ENCODE results near the gene HLA-DQA1.
"Not testable (repeated sequence)": the region's sequence is repeated elsewhere in the genome, so short reads cannot be mapped to it uniquely, and the experiment has no call there.

Gene HLA-DQA1

DNA sequence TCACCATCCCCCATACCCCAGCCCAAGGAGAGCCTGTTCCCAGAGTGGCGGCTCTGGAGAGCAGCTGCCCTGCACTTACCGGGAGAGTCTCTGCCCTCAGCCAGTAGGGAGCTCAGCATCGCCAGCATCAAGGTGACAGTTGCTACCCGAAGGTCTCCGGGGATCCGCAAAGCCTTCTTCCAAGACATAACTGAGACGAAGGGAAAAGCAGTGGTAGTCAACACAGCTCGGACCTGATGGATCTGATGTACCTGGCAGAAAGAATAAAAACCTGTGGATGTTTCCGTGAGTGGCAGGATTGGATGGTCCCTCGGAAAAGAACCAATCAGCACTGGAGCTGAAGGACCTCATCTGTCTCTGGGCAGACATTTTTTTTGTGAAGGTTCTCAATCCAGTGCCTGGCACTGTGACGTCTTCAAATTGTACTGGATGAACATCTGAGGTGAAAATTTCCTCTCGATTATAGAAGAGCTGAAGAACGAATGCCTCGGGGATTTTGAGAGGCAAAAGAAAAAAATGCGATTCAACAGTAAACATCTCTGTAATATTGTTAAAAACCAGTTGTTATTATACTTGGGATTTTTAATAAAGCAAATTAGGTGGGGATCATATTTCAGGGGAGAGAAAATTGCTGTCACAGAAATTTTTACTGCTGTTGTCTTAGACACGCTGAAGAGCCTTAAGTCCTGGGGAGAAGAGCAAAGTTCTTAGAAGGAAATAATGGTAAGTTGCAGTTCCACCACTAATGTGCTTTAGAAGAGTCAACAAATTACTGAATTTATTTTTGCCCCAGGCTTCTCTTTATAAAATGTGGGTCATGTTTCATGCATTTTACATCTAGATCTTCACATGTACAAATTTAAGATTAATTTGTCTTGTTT lies 29.5 kb downstream of the HLA-DQA1 start, which contains the start of gene HLA-DQB1:
HLA-DQB1 (minus strand) TSS at position 238 of the 881 bp plus-strand sequence; CDS start at position 188, 50 bp downstream.
- TF ChIP-seq, protein P1, sequence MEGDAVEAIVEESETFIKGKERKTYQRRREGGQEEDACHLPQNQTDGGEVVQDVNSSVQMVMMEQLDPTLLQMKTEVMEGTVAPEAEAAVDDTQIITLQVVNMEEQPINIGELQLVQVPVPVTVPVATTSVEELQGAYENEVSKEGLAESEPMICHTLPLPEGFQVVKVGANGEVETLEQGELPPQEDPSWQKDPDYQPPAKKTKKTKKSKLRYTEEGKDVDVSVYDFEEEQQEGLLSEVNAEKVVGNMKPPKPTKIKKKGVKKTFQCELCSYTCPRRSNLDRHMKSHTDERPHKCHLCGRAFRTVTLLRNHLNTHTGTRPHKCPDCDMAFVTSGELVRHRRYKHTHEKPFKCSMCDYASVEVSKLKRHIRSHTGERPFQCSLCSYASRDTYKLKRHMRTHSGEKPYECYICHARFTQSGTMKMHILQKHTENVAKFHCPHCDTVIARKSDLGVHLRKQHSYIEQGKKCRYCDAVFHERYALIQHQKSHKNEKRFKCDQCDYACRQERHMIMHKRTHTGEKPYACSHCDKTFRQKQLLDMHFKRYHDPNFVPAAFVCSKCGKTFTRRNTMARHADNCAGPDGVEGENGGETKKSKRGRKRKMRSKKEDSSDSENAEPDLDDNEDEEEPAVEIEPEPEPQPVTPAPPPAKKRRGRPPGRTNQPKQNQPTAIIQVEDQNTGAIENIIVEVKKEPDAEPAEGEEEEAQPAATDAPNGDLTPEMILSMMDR (IDR thresholded peaks at IDR 0.05; ENCODE audit: insufficient read depth, low read depth, low read length, missing control alignments) = no peak
- peak; percentile 70 for DNase-seq (ENCODE audit: low read depth)
- peak within 1 kb of the TSS; percentile 31 for H3K4me3 ChIP-seq (ENCODE audit: low read length)

DNA sequence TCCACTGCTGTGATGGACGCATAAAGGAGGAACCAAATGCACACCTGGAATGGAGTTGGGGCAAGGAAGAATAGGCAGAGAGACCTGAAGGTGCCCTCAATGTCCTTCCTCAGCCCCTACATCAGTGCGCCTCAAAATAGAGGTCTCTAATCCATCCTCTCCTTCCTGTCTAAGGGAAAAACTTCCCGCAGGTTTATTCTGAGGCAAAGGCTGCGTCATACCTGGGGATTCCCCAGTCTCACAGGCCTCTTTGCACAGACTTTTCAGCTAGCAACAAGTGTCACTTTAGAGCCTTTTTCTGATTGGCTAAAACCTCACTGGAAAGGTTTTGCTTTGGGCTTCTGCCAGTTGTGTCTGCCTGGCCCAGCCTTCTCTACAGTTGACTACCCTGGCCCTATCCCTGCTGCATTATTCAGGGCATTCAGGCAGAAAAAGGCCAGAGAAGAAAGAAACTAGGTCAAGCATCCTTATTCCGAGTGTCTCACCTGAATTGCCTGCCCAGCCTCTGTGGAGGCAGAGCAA lies 31.1 kb downstream of the HLA-DQA1 start:
- no peak overlapping the region for H3K4me3 ChIP-seq (ENCODE audit: low read length)
- DNase-seq (ENCODE audit: low read depth) = peak; percentile 84
- TF ChIP-seq, protein P1 (IDR thresholded peaks at IDR 0.05; ENCODE audit: insufficient read depth, low read depth, low read length, missing control alignments) = no peak

DNA sequence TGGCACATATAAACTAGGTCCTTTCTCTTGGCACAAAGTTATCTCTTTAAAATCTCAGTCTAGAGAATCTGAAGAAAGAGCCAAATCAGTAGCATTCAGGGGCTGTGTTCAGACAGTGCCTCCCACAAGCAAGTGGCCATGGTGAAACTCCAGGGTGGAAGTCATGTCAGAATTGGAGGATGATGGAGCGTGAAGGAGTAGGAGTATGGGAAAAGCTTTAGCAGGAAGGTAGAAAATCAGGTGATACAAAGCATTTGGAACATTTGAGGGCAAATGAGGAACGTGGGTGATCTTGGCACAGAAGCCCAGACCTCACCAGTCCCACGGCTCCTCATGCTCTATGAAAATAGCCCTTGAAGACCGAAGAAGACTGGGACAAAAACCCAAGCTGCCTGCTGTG lies 32.0 kb downstream of the HLA-DQA1 start:
- H3K4me3 ChIP-seq (ENCODE audit: low read length) = no peak overlapping the region
- DNase-seq (ENCODE audit: low read depth) = no peak
- TF ChIP-seq, protein P1 (IDR thresholded peaks at IDR 0.05; ENCODE audit: insufficient read depth, low read depth, low read length, missing control alignments) = no peak

- no peak for DNase-seq (ENCODE audit: low read depth)
- TF ChIP-seq, protein P1 (IDR thresholded peaks at IDR 0.05; ENCODE audit: insufficient read depth, low read depth, low read length, missing control alignments) = no peak
- no peak overlapping the region for H3K4me3 ChIP-seq (ENCODE audit: low read length)
Observed at GRCh38 chr6:32669893-32670292, 32.7 kb downstream of the HLA-DQA1 start.

- not testable (repeated sequence) for DNase-seq (ENCODE audit: low read depth); H3K4me3 ChIP-seq (ENCODE audit: low read length)
Observed at GRCh38 chr6:32671908-32672307, 34.7 kb downstream of the HLA-DQA1 start.

DNA sequence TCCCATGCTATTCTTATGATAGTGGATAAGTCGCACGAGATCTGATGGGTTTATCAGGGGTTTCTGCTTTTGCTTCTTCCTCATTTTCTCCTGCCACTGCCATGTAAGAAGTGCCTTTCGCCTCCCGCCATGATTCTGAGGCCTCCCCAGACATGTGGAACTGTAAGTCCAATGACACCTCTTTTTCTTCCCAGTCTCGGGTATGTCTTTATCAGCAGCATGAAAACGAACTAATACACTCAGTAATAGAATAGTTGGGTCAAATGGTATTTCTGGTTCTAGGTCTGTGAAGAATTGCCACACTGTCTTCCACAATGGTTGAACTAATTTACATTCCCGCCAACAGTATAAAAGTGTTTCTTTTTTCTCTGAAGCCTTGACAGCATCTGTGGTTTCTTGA lies 36.9 kb downstream of the HLA-DQA1 start:
- not testable (repeated sequence) for DNase-seq (ENCODE audit: low read depth); H3K4me3 ChIP-seq (ENCODE audit: low read length)

DNA sequence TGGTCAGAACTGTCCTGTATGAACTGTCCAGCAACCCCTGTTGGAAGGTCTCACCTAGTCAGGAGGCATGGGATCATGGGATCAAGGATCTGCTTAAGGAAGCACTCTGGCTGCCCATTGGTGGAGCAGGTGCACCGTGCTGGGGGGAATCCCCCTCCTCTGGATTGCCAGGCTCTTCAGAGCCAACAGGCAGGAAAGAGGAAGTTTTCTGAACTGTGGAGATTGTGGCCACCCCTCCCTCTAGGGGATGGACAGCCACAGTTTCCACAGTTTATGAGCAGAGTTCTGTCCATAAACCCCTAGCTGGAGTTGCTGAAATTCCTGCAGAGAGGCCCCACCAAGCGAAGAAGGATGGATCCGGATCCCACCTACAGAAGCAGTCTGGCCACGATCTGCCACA lies 42.3 kb downstream of the HLA-DQA1 start:
- H3K4me3 ChIP-seq (ENCODE audit: low read length) = no peak overlapping the region
- TF ChIP-seq, protein P1 (IDR thresholded peaks at IDR 0.05; ENCODE audit: insufficient read depth, low read depth, low read length, missing control alignments) = no peak
- no peak for DNase-seq (ENCODE audit: low read depth)

DNA sequence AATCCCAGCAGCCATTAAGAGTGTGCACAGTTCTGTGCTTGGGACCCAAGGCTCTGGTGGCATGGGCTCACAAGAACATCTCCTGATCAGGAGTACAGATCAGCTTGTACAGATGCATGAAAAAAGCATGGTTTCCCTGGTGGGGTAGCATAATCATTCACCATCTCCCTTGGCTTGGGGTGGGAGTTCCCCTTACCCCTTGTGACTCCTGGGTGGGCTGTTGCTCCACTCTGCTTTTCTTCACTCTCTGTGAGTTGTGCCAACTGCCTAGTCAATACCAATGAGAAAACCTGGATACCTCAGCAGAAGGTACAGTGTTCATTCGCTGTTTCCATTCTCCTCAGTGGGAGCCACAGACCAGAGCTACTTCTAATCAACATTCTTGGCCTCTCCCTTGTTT lies 42.8 kb downstream of the HLA-DQA1 start:
- TF ChIP-seq, protein P1 (IDR thresholded peaks at IDR 0.05; ENCODE audit: insufficient read depth, low read depth, low read length, missing control alignments) = no peak
- no peak for DNase-seq (ENCODE audit: low read depth)
- no peak overlapping the region for H3K4me3 ChIP-seq (ENCODE audit: low read length)

Data from epithelial cell of esophagus (primary cell).